Measurements from ENCODE around the gene PCDHA1. TPM values are rescaled to one million over a fixed set of nuclear protein-coding genes. Genes with fewer than 3 reads are reported as not detected.

The PCDHA1 gene
- total and polyA plus RNA-seq, 8 donors, result 0.06 to 0.14 (median 0.11) TPM; not detected in 4

DNA sequence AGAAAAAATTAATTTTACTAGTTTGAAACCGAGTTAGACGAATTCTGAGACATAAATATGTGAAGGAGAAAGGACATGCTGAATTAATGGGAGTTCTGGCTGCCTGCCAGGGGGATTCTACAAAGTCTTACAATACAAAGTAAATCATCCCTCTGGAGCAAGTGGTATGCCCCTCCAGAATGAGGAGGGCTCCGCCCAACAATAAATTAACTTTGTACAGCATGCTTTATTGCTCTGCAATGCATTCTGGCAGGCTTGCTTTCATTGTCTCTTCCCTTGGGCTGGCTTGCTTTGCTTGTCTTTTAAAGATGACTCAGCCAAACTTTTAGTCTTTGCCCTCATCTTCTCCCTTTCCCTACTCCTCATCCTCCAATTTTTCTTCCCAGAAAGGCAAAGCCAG is 253.6 kb downstream of the PCDHA1 start:
- TF ChIP-seq, protein P1, sequence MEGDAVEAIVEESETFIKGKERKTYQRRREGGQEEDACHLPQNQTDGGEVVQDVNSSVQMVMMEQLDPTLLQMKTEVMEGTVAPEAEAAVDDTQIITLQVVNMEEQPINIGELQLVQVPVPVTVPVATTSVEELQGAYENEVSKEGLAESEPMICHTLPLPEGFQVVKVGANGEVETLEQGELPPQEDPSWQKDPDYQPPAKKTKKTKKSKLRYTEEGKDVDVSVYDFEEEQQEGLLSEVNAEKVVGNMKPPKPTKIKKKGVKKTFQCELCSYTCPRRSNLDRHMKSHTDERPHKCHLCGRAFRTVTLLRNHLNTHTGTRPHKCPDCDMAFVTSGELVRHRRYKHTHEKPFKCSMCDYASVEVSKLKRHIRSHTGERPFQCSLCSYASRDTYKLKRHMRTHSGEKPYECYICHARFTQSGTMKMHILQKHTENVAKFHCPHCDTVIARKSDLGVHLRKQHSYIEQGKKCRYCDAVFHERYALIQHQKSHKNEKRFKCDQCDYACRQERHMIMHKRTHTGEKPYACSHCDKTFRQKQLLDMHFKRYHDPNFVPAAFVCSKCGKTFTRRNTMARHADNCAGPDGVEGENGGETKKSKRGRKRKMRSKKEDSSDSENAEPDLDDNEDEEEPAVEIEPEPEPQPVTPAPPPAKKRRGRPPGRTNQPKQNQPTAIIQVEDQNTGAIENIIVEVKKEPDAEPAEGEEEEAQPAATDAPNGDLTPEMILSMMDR (IDR thresholded peaks at IDR 0.05), result no peak
- H3K27ac ChIP-seq, result no peak overlapping the region
- no peaks in the 10 kb centered on the region for H3K27me3 ChIP-seq
- DNase-seq (no peak), ATAC-seq (no peak)
- no peak overlapping the region for H3K4me3 ChIP-seq
- no peaks in the 10 kb centered on the region for H3K4me1 ChIP-seq
- H3K36me3 ChIP-seq, result no peaks in the 10 kb centered on the region
- intact Hi-C loops (cut with DNase I), result no loop called here
- peaks cover 0 to 3% of the 10 kb centered on the region in 2 donors for H3K9me3 ChIP-seq

DNA sequence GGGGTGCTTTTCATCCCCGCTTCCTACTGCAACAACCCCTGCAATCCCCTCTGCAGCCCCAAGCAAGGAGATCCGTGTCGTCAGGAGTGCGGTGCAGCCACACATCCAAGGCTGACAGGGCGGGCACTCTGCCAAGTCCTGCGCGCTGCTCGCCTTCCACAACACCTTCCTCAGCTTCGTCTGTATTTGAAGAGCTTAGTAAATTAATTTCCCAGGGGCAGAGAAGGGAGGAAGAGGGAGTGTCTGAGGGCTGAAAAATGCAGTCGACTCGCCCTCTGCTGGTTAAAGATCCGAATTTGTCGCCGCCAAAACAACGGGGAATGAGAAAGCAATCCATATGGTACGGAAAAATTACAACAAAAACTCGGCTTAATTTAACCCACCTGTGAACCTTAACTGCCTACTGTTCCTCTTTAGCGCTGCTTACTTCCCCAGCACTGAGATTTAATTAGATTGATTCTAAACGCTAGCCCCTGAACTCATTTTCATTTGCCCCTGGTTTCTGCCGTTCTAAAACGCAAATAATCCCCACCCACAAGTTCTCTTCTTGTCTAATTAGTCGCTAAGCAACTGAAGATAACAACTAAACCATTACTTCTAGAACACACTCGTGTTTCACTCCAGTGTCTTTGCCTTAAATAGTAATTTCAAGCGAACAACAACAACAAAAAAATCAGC is 254.3 kb downstream of the PCDHA1 start:
- TF ChIP-seq, protein P1 (IDR thresholded peaks at IDR 0.05), result peak; percentile 36 to 51
- DNase-seq (peak in 3 of 4 donors; percentile 39 to 83 (median 50)), ATAC-seq (peak; percentile 92)
- H3K4me3 ChIP-seq, result peak overlapping the region; percentile 21 to 27
- H3K27me3 ChIP-seq, result peaks cover 0 to 3% of the 10 kb centered on the region in 2 donors
- H3K36me3 ChIP-seq, result no peaks in the 10 kb centered on the region
- peak overlapping the region; percentile 37 to 63 for H3K27ac ChIP-seq
- intact Hi-C loops (cut with DNase I), result loop anchor here in 1 of 2 donors (10.0 kb wide), 1 partner anchor 155 kb away; the partner anchor contains the start of gene PCDHA13
- H3K9me3 ChIP-seq, result peaks cover 0 to 3% of the 10 kb centered on the region in 2 donors
- no peaks in the 10 kb centered on the region for H3K4me1 ChIP-seq

DNA sequence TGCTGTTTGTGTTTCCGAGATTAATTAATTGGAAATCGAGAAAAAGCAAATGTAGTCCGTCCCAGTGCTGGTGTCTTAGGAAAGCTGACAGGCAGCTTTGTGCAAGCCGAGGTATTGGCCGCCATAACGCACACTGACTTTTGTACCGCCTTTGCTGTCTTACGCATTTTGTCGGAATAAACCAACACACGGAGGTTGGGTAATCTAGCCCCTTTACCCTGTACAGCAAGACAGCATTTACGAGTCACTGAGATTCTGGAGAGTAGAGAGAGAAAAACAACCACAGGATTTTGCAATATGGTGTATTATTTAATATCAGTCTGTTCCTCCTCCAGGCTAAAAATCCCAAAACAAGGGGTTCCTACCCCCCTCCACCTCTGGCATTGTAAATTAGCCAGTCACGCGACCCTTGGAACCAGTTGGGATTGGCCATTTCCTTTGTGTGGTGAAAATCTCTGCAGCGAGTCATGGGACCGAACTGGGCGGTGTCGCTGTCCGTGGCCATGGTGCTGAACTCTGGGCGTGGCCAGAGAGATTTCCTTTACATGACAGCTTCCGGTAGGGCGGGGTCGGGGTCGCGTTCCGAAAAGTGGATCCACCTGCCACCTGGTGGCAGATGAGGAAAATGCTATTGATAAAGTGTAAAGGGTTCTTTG is 255.0 kb downstream of the PCDHA1 start:
- TF ChIP-seq, protein P1 (IDR thresholded peaks at IDR 0.05), result peak; percentile 53 to 61
- Histone ChIP-seq H3K27me3 (peaks cover 0 to 10% of the 10 kb centered on the region in 2 donors), H3K36me3 (no peaks in the 10 kb centered on the region), H3K9me3 (peaks cover 0 to 3% of the 10 kb centered on the region in 2 donors), H3K4me1 (no peaks in the 10 kb centered on the region), H3K4me3 (peak overlapping the region; percentile 21 to 27), H3K27ac (peak overlapping the region; percentile 37 to 63)
- peak; percentile 98 for ATAC-seq
- intact Hi-C loops (cut with DNase I), result loop anchor here in 1 of 2 donors (10.0 kb wide), 1 partner anchor 156 kb away; the partner anchor contains the start of gene PCDHA13
- peak; percentile 85 to 95 (median 88) for DNase-seq

DNA sequence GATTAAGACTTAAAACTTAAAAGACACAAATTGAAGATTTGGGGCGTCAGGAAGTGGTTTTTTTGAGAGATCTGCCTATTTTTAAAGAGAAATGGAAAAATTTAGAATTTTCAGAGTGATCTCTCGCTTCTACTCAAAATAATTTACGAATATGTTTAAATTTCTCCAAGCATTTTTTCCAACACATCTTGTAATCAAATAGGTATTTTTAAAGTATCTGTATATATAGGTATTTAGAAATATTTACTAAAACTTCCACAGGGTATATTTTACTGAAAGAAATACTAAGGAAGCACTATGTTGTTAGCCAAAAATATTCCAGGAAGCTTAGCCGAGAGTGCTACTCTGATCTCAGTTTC is 255.5 kb downstream of the PCDHA1 start:
- no peaks in the 10 kb centered on the region for H3K4me1 ChIP-seq
- peaks cover 0 to 3% of the 10 kb centered on the region in 2 donors for H3K9me3 ChIP-seq
- H3K36me3 ChIP-seq, result no peaks in the 10 kb centered on the region
- DNase-seq, result no peak
- intact Hi-C loops (cut with DNase I), result loop anchor here in 1 of 2 donors (10.0 kb wide), 1 partner anchor 157 kb away; the partner anchor contains the start of gene PCDHA13
- peaks cover 0 to 12% of the 10 kb centered on the region in 2 donors for H3K27me3 ChIP-seq
- H3K27ac ChIP-seq, result no peak overlapping the region
- TF ChIP-seq, protein P1 (IDR thresholded peaks at IDR 0.05), result peak in 1 of 2 donors; percentile 6
- ATAC-seq, result no peak
- no peak overlapping the region for H3K4me3 ChIP-seq

DNA sequence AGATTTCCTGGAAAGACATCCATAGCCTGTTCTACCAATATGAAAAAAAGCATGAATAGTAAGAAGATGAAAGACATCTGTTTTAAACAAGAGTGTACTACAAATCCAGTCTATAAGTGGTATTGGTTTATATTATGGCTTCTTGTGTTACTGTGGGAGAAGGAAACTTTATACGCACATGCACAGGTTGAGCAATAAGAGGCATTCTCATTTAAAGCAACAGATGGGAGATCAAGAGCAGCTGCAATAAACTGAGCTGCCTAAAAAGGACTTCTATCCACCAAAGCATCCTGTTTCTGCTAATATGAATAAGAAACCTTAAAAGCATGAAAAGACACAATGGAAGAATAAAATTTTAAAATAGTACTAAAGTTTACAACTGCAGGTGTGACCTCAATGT is 256.6 kb downstream of the PCDHA1 start:
- Histone ChIP-seq H3K27me3 (peaks cover 0 to 23% of the 10 kb centered on the region in 2 donors), H3K4me3 (no peak overlapping the region), H3K27ac (no peak overlapping the region), H3K36me3 (no peaks in the 10 kb centered on the region), H3K4me1 (no peaks in the 10 kb centered on the region), H3K9me3 (peaks cover 0 to 3% of the 10 kb centered on the region in 2 donors)
- intact Hi-C loops (cut with DNase I), result loop anchor here in 1 of 2 donors (10.0 kb wide), 1 partner anchor 158 kb away; the partner anchor contains the start of gene PCDHA13
- DNase-seq, result no peak
- TF ChIP-seq, protein P1 (IDR thresholded peaks at IDR 0.05), result no peak
- no peak for ATAC-seq

Data from left lung (tissue), 10 donors.